Measurements from ENCODE around the gene ZSCAN26. TPM values are rescaled to one million over a fixed set of nuclear protein-coding genes. Genes with fewer than 3 reads are reported as not detected.

ZSCAN26 gene
- total RNA-seq, 4 donors from 2014 or later: 4.9 to 23.3 (median 11.4) TPM

- WGBS: 3% methylated on average over 1 of the region's 1 CpG
- peak overlapping the region; percentile 66 for H3K4me3 ChIP-seq
- TF ChIP-seq EP300 (IDR thresholded peaks at IDR 0.05): no peak
- TF ChIP-seq POLR2A (IDR thresholded peaks at IDR 0.05): no peak
- TF ChIP-seq, protein P1, sequence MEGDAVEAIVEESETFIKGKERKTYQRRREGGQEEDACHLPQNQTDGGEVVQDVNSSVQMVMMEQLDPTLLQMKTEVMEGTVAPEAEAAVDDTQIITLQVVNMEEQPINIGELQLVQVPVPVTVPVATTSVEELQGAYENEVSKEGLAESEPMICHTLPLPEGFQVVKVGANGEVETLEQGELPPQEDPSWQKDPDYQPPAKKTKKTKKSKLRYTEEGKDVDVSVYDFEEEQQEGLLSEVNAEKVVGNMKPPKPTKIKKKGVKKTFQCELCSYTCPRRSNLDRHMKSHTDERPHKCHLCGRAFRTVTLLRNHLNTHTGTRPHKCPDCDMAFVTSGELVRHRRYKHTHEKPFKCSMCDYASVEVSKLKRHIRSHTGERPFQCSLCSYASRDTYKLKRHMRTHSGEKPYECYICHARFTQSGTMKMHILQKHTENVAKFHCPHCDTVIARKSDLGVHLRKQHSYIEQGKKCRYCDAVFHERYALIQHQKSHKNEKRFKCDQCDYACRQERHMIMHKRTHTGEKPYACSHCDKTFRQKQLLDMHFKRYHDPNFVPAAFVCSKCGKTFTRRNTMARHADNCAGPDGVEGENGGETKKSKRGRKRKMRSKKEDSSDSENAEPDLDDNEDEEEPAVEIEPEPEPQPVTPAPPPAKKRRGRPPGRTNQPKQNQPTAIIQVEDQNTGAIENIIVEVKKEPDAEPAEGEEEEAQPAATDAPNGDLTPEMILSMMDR (IDR thresholded peaks at IDR 0.05): no peak
- no peak for TF ChIP-seq POLR2AphosphoS5 (IDR thresholded peaks at IDR 0.05)
- H3K9me3 ChIP-seq: no peaks in the 10 kb centered on the region
- peaks cover 10% of the 10 kb centered on the region for H3K36me3 ChIP-seq
- no peak for DNase-seq (ENCODE audit: low spot score in 2 of 2)
- H3K4me1 ChIP-seq: peaks cover 14% of the 10 kb centered on the region
- no peak overlapping the region for H3K27ac ChIP-seq
- no peaks in the 10 kb centered on the region for H3K27me3 ChIP-seq
Measured at GRCh38 chr6:28267695-28268059, 734 bp downstream of the ZSCAN26 start.

DNA sequence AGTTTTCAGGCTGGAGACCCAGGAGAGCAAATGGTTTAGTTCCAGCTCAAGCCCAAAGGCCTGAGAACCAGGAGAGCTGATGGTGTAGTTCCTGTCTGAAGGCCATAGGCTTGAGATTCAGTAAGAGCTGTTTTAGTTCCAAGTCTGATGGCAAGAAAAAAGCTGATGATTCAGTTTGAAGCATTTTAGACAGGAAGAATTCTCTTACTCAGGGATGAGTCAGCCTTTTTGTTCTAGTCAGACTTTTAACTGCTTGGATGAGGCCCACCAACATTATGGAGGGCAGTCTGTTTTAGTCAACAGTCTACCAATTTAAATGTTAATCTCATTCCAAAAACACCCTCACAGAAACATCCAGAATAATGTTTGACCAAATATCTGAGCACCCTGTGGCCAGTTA lies 2.5 kb downstream of the ZSCAN26 start:
- Histone ChIP-seq H3K4me3 (no peak overlapping the region), H3K4me1 (peaks cover 14% of the 10 kb centered on the region), H3K9me3 (no peaks in the 10 kb centered on the region), H3K36me3 (peaks cover 28% of the 10 kb centered on the region), H3K27ac (no peak overlapping the region), H3K27me3 (no peaks in the 10 kb centered on the region)
- TF ChIP-seq POLR2A (IDR thresholded peaks at IDR 0.05) (no peak), POLR2AphosphoS5 (IDR thresholded peaks at IDR 0.05) (no peak), EP300 (IDR thresholded peaks at IDR 0.05) (no peak)
- TF ChIP-seq, protein P1 (IDR thresholded peaks at IDR 0.05): no peak
- DNase-seq (ENCODE audit: low spot score in 2 of 2): no peak

DNA sequence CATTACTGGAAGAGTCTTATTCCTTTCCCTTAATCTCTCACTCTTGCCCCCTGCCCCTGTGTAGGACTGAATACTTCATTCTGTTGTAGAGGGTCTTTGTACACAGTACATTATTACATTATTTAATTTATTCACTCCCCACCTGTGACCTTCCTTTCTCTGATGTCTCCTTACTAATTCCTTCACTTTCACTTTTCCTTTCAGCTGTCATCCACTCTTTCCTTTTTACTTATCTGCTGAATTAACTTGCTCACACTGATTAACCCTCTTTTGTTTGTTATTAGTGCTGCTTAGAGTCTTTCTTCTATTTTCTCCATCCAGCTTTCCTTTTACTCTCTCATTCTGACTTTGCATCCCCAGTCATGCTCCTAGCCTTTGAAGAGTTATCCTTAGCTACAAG lies 7.9 kb downstream of the ZSCAN26 start:
- H3K4me1 ChIP-seq: no peaks in the 10 kb centered on the region
- H3K9me3 ChIP-seq: no peaks in the 10 kb centered on the region
- H3K27me3 ChIP-seq: no peaks in the 10 kb centered on the region
- H3K27ac ChIP-seq: no peak overlapping the region
- TF ChIP-seq POLR2AphosphoS5 (IDR thresholded peaks at IDR 0.05) (no peak), EP300 (IDR thresholded peaks at IDR 0.05) (no peak), POLR2A (IDR thresholded peaks at IDR 0.05) (no peak)
- TF ChIP-seq, protein P1 (IDR thresholded peaks at IDR 0.05): no peak
- H3K36me3 ChIP-seq: peaks cover 56% of the 10 kb centered on the region
- no peak for DNase-seq (ENCODE audit: low spot score in 2 of 2)
- no peak overlapping the region for H3K4me3 ChIP-seq

GRCh38 chr6:28277746-28278145 lies 10.8 kb downstream of the ZSCAN26 start:
- Histone ChIP-seq H3K4me1 (peaks cover 10% of the 10 kb centered on the region), H3K4me3 (no peak overlapping the region), H3K27me3 (no peaks in the 10 kb centered on the region), H3K9me3 (no peaks in the 10 kb centered on the region), H3K27ac (no peak overlapping the region), H3K36me3 (peaks cover 45% of the 10 kb centered on the region)
- WGBS: 75% methylated on average over 3 of the region's 3 CpGs
- TF ChIP-seq POLR2AphosphoS5 (IDR thresholded peaks at IDR 0.05) (no peak), EP300 (IDR thresholded peaks at IDR 0.05) (no peak), POLR2A (IDR thresholded peaks at IDR 0.05) (no peak)
- TF ChIP-seq, protein P1 (IDR thresholded peaks at IDR 0.05): no peak
- DNase-seq (ENCODE audit: low spot score in 2 of 2): no peak

DNA sequence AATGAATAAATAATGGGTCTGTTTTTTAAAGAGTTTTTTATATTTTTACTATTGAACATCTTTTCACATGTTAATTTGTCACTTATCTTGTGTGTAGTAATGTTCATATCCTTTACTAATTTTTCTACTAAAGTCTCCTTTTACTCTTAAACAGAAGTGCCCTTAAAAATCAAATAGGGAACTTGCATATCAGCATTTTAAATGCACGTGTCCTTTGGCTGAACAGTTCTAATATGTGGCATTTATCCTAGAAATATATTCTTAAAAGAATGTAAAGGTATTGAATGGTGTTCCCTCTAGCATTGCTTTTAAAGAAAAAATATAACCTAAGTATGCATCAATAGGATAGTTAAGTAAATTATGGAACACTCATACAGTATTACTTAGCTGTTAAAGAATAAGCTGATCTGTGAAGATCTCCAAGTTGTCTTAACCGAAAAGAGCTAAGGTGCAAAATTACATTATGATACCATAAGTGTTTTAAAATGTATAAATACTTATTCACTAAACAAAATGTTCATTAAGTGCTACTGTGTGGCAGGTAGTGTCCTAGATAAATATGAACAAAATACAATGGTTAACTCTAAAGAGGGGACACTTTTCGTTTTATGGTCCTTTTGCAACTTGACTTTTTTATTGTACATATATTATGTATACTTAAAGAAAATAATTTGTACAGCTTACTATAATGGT lies 13.8 kb downstream of the ZSCAN26 start:
- Histone ChIP-seq H3K27ac (no peak overlapping the region), H3K9me3 (no peaks in the 10 kb centered on the region), H3K36me3 (peaks cover 19% of the 10 kb centered on the region), H3K27me3 (no peaks in the 10 kb centered on the region), H3K4me3 (peak overlapping the region; percentile 65), H3K4me1 (peaks cover 10% of the 10 kb centered on the region)
- WGBS: 45% methylated on average over 3 of the region's 3 CpGs
- no peak for TF ChIP-seq POLR2A (IDR thresholded peaks at IDR 0.05)
- TF ChIP-seq EP300 (IDR thresholded peaks at IDR 0.05): no peak
- TF ChIP-seq POLR2AphosphoS5 (IDR thresholded peaks at IDR 0.05): no peak
- TF ChIP-seq, protein P1 (IDR thresholded peaks at IDR 0.05): no peak
- no peak for DNase-seq (ENCODE audit: low spot score in 2 of 2)

All from suprapubic skin (tissue), 4 donors.